HepG2 (cell line): Measurements from ENCODE around the gene ZNF19.

ENCODE experiments used
- CBX5 ChIP-seq: sonication (generic); formaldehyde crosslinking; IDR thresholded peaks from 2 replicates; pipeline ENCODE4 v1.4.0; 2020; ENCODE audit warnings: missing genetic modification reagents, borderline replicate concordance
- CEBPB ChIP-seq: IDR thresholded peaks from 2 replicates; pipeline ENCODE4 v1.6.1; 2011; ENCODE audit warnings: low read depth, low read length, improper control_type of control experiment, borderline replicate concordance
- CREM ChIP-seq, 2 experiments: sonication (generic) in 1 of 2; formaldehyde crosslinking in 1 of 2; IDR thresholded peaks; 2 replicates each; pipeline versions ENCODE4 v1.4.0 to v1.6.1; 2016 to 2020; ENCODE audit warnings: antibody characterized with exemption in 1 of 2, mild to moderate bottlenecking in 1 of 2, missing genetic modification reagents in 1 of 2
- CTCF ChIP-seq: sonication (generic); formaldehyde crosslinking; IDR thresholded peaks from 2 replicates; pipeline ENCODE4 v1.5.0; 2020; ENCODE audit warnings: mild to moderate bottlenecking, missing genetic modification reagents, moderate library complexity
- HMG20B ChIP-seq: conservative IDR thresholded peaks from 2 replicates; pipeline ENCODE4 v1.6.1; 2016; ENCODE audit warnings: missing genetic modification reagents, missing compliant biosample characterization
- MXD4 ChIP-seq: IDR thresholded peaks from 2 replicates; pipeline ENCODE4 v1.6.1; 2016; ENCODE audit warnings: mild to moderate bottlenecking, missing biosample characterization, missing genetic modification reagents
- RFX3 ChIP-seq: IDR thresholded peaks from 2 replicates; pipeline ENCODE4 v1.6.1; 2016; ENCODE audit warnings: missing biosample characterization, missing genetic modification reagents
- SNAPC5 ChIP-seq: sonication (generic); formaldehyde crosslinking; IDR thresholded peaks from 2 replicates; pipeline ENCODE4 v1.8.1; 2023; ENCODE audit warnings: mild to moderate bottlenecking, missing genetic modification reagents, borderline replicate concordance
- U2AF2 ChIP-seq: fragments of 200-400 bp; formaldehyde crosslinking; IDR thresholded peaks from 2 replicates; pipeline ENCODE4 v1.6.1; 2017; ENCODE audit warnings: low read depth, mild to moderate bottlenecking, low read length
- ZBTB4 ChIP-seq: sonication (generic); formaldehyde crosslinking; IDR thresholded peaks from 2 replicates; pipeline ENCODE4 v1.4.0; 2020; ENCODE audit warnings: missing genetic modification reagents, mild to moderate bottlenecking, borderline replicate concordance
- ZNF691 ChIP-seq: sonication (generic); formaldehyde crosslinking; IDR thresholded peaks from 2 replicates; pipeline ENCODE4 v1.4.0; 2020; ENCODE audit warnings: missing genetic modification reagents, low read depth, mild to moderate bottlenecking, borderline replicate concordance

GRCh38 chr16:71524566-71525553 is 35.7 kb upstream of the ZNF19 start:
- TF ChIP-seq RFX3 (CRISPR knock-in tag) (no peak), MXD4 (no peak), ZNF691 (no peak), CREM (IDR thresholded peaks at IDR 0.05) (no peak), CREM (CRISPR knock-in tag; IDR thresholded peaks at IDR 0.05) (no peak), ZBTB4 (CRISPR knock-in tag) (no peak), SNAPC5 (no peak), CEBPB (no peak), HMG20B (CRISPR knock-in tag) (no peak), U2AF2 (no peak), CBX5 (CRISPR knock-in tag) (no peak), CTCF (CRISPR knock-in tag) (no peak)
